B cell (primary cell): ENCODE measurements around the gene SWSAP1. TPM values are rescaled to one million over a fixed set of nuclear protein-coding genes. Genes with fewer than 3 reads are reported as not detected.

ENCODE experiments used
- ATAC-seq: fragments of 200-7000 bp; cut with Tn5 transposase; one replicate; pipeline ENCODE4 v1.10.0; 2021; ENCODE audit warnings: low read depth, mild to moderate bottlenecking, moderate number of reproducible peaks, moderate library complexity
- CTCF ChIA-PET: fragments of 350-600 bp; sonication (Branson Sonifier 250); formaldehyde crosslinking; loops from one replicate; lab custom pipeline; 2021; ENCODE audit warnings: antibody characterized with exemption, inconsistent platforms; lab: Charles Lee
- POLR2A ChIA-PET: fragments of 350-600 bp; sonication (Branson Sonifier 250); formaldehyde crosslinking; loops from one replicate; lab custom pipeline; 2021; ENCODE audit warnings: antibody characterized with exemption; lab: Charles Lee
- DNase-seq: peaks from one replicate; pipeline ENCODE4 v3.0.0; 2013
- H2AFZ ChIP-seq: 2 replicates; pipeline ENCODE4 v1.6.1; 2012; ENCODE audit warnings: mild to moderate bottlenecking, low read depth, low read length; ENCODE audit not compliant: insufficient read depth, poor library complexity, severe bottlenecking
- H3K27ac ChIP-seq, 2 donors: 1 replicate in 1 of 2; 2 replicates in 1 of 2; pipeline ENCODE4 v1.5.1; 2012 to 2013; ENCODE audit warnings: low read length in 2 of 2, mild to moderate bottlenecking in 2 of 2, moderate library complexity in 1 of 2
- H3K27me3 ChIP-seq, 4 experiments: fragments of 200-600 bp in 1 of 4; sonication (generic) in 1 of 4; replicated peaks in 1 of 4; 1 replicate in 2 of 4; 2 replicates in 2 of 4; pipeline versions ENCODE4 v1.6.1 to v1.7.0; 2013 to 2016; ENCODE audit warnings: low read length in 3 of 4, mild to moderate bottlenecking in 2 of 4, mixed read lengths in 1 of 4, moderate library complexity in 1 of 4; ENCODE audit not compliant: insufficient read depth in 4 of 4, control insufficient read depth in 3 of 4; ENCODE audit errors: control extremely low read depth in 1 of 4
- H3K36me3 ChIP-seq, 2 experiments: replicated peaks in 1 of 2; 1 replicate in 1 of 2; 2 replicates in 1 of 2; pipeline versions ENCODE4 v1.6.1 to v1.7.1; 2013; ENCODE audit warnings: low read length in 1 of 2; ENCODE audit not compliant: insufficient read depth in 2 of 2, control insufficient read depth in 1 of 2; ENCODE audit errors: control extremely low read depth in 1 of 2, extremely low read depth in 1 of 2
- H3K4me1 ChIP-seq, 2 donors: fragments of 200-600 bp in 1 of 2; sonication (generic) in 1 of 2; 1 replicate in 1 of 2; 2 replicates in 1 of 2; pipeline versions ENCODE4 v1.5.1 to v1.6.1; 2013 to 2017; ENCODE audit warnings: low read length in 2 of 2; ENCODE audit not compliant: control insufficient read depth in 2 of 2, insufficient read depth in 2 of 2
- H3K4me2 ChIP-seq: replicated peaks from 2 replicates; pipeline ENCODE3; 2012; ENCODE audit warnings: mild to moderate bottlenecking, low read depth, low read length; ENCODE audit not compliant: poor library complexity, severe bottlenecking
- H3K4me3 ChIP-seq, 5 experiments: fragments of 200-600 bp in 1 of 5; sonication (generic) in 1 of 5; 1 replicate in 3 of 5; 2 replicates in 2 of 5; pipeline versions ENCODE4 v1.5.1 to v1.7.0; 2011 to 2016; ENCODE audit warnings: low read length in 4 of 5, mild to moderate bottlenecking in 4 of 5, low read depth in 2 of 5, control low read depth in 1 of 5, moderate library complexity in 1 of 5; ENCODE audit not compliant: insufficient read depth in 1 of 5; ENCODE audit errors: control extremely low read depth in 1 of 5, extremely low read depth in 1 of 5
- H3K79me2 ChIP-seq: fragments of 200-600 bp; sonication (generic); one replicate; pipeline ENCODE4 v1.6.0; 2016; ENCODE audit warnings: low read length; ENCODE audit not compliant: control insufficient read depth, insufficient read depth
- H3K9ac ChIP-seq: fragments of 200-600 bp; sonication (generic); 2 replicates; pipeline ENCODE4 v1.6.1; 2017; ENCODE audit warnings: mild to moderate bottlenecking, low read length, moderate library complexity
- H3K9me3 ChIP-seq, 3 donors: one replicate each; pipeline versions ENCODE4 v1.6.1 to v1.7.1; 2013; ENCODE audit warnings: low read length in 2 of 3; ENCODE audit not compliant: control insufficient read depth in 2 of 3, insufficient read depth in 1 of 3; ENCODE audit errors: control extremely low read depth in 1 of 3
- H4K20me1 ChIP-seq: 2 replicates; pipeline ENCODE4 v1.6.0; 2012; ENCODE audit warnings: mild to moderate bottlenecking, low read length; ENCODE audit not compliant: insufficient read depth, control insufficient read depth, poor library complexity, severe bottlenecking
- H3K27ac Mint-ChIP-seq: one replicate; pipeline ENCODE4 v1.8.0; 2021; ENCODE audit warnings: mixed read lengths
- H3K27me3 Mint-ChIP-seq: one replicate; pipeline ENCODE4 v1.8.0; 2021; ENCODE audit warnings: mixed read lengths
- H3K4me1 Mint-ChIP-seq: one replicate; pipeline ENCODE4 v1.8.0; 2021; ENCODE audit warnings: mixed read lengths
- H3K4me3 Mint-ChIP-seq: one replicate; pipeline ENCODE4 v1.8.0; 2021; ENCODE audit warnings: mixed read lengths
- H3K9me3 Mint-ChIP-seq: one replicate; pipeline ENCODE4 v1.8.0; 2022; ENCODE audit warnings: mixed read lengths; ENCODE audit not compliant: insufficient read depth
- CTCF ChIP-seq: fragments of 200-600 bp; IDR thresholded peaks from one replicate; pipeline ENCODE4 v1.8.0; 2022; ENCODE audit warnings: antibody characterized with exemption, mild to moderate bottlenecking
- EZH2 ChIP-seq: IDR thresholded peaks from 2 replicates; pipeline ENCODE4 v1.6.1; 2012; ENCODE audit warnings: borderline replicate concordance, low read depth, mild to moderate bottlenecking, moderate library complexity, low read length; ENCODE audit not compliant: insufficient read depth, poor library complexity, severe bottlenecking
- WGBS: methylation state at CpG from one replicate; pipeline ENCODE4 v1.1.5; 2013; ENCODE audit warnings: missing lambda C conversion rate; ENCODE audit not compliant: insufficient coverage; 5-methylcytosine and 5-hydroxymethylcytosine counted together
- intact Hi-C: fragments of 100-400 bp; cut with micrococcal nuclease; formaldehyde crosslinking; loops from one replicate; pipeline ENCODE4 v1.10.0; 2022
- polyA plus RNA-seq: library from polyadenylated mRNA; depleted of rRNA; stranded (reverse); fragments of >200 nt; gene quantifications from 2 replicates; pipeline ENCODE4 v1.2.3, GENCODE V29; 2012
- total RNA-seq, 2 donors: library from RNA; stranded (reverse); fragments of 120-200 nt in 1 of 2; gene quantifications; 1 replicate in 1 of 2; 2 replicates in 1 of 2; pipeline versions ENCODE4 v1.2.3 to v1.2.4, GENCODE V29; 2013 to 2022

SWSAP1 gene
- total and polyA plus RNA-seq, 2 donors (not counting 1 experiment from before 2014, with no cell fraction given): 5.0 to 7.6 TPM

GRCh38 chr19:11397089-11397610 lies 22.7 kb downstream of the SWSAP1 start:
- no peaks in the 10 kb centered on the region for H4K20me1 ChIP-seq
- POLR2A ChIA-PET: no interaction called here
- Mint-ChIP-seq H3K9me3 (no peaks in the 10 kb centered on the region), H3K4me3 (no peak overlapping the region), H3K4me1 (peaks cover 6% of the 10 kb centered on the region), H3K27ac (no peak overlapping the region), H3K27me3 (peaks cover 14% of the 10 kb centered on the region)
- CTCF ChIA-PET: interaction anchor here (0.6 to 1.5 kb wide), 2 partner anchors 271 to 752 kb away, joined by 3 read pairs; no protein-coding TSS in a partner anchor
- H3K36me3 ChIP-seq: no peaks in the 10 kb centered on the region
- no peak for ATAC-seq
- DNase-seq: no peak
- H3K27me3 ChIP-seq: peaks cover 0 to 2% (median 0%) of the 10 kb centered on the region in 4 experiments
- no peak overlapping the region for H2AFZ ChIP-seq
- H3K9ac ChIP-seq: no peak overlapping the region
- WGBS: 95% methylated on average over 17 of the region's 22 CpGs
- no peaks in the 10 kb centered on the region for H3K79me2 ChIP-seq
- H3K4me1 ChIP-seq: peaks cover 0 to 6% of the 10 kb centered on the region in 2 donors
- H3K4me2 ChIP-seq: no peak overlapping the region
- intact Hi-C loops: no loop called here
- no peak for TF ChIP-seq EZH2
- no peak for TF ChIP-seq CTCF
- no peak overlapping the region for H3K4me3 ChIP-seq
- no peak overlapping the region for H3K27ac ChIP-seq
- H3K9me3 ChIP-seq: no peaks in the 10 kb centered on the region

DNA sequence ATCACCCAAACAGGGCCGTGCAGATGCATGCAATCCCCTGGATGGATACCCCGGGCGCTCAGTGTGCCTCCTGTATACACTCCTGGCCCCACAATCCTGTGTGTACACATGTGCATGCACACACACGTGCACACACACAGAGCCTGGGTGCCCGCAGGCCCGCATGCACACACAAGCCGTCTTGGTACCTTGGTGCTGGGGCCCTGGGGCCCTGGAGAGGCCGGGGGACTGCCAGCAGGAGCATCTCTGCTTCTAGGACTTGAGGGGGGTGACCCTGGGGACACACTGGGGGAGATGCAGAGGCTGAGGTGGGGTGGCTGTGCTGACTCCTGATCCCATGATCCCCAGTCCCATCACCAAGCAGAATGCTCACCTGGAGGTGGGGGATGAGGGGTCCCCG lies 25.2 kb downstream of the SWSAP1 start:
- no peak overlapping the region for H2AFZ ChIP-seq
- TF ChIP-seq CTCF (no peak), EZH2 (no peak)
- H3K9me3 ChIP-seq: no peaks in the 10 kb centered on the region
- H3K4me3 ChIP-seq: no peak overlapping the region
- Mint-ChIP-seq H3K4me1 (no peaks in the 10 kb centered on the region), H3K4me3 (no peak overlapping the region), H3K9me3 (no peaks in the 10 kb centered on the region), H3K27ac (no peak overlapping the region), H3K27me3 (peaks cover 14% of the 10 kb centered on the region)
- intact Hi-C loops: no loop called here
- no peaks in the 10 kb centered on the region for H3K79me2 ChIP-seq
- 95% methylated on average over 9 of the region's 9 CpGs for WGBS
- no peak overlapping the region for H3K27ac ChIP-seq
- no peaks in the 10 kb centered on the region for H3K4me1 ChIP-seq
- H3K4me2 ChIP-seq: no peak overlapping the region
- ChIA-PET POLR2A (interaction anchor here (0.9 kb wide), 1 partner anchor 60 kb away, joined by 3 read pairs; no protein-coding TSS in a partner anchor), CTCF (no interaction called here)
- H4K20me1 ChIP-seq: no peaks in the 10 kb centered on the region
- H3K9ac ChIP-seq: no peak overlapping the region
- no peak for ATAC-seq
- no peaks in the 10 kb centered on the region for H3K36me3 ChIP-seq
- DNase-seq: no peak
- H3K27me3 ChIP-seq: no peaks in the 10 kb centered on the region
